ENCODE data around the gene TCF4. TPM values are rescaled to one million over a fixed set of nuclear protein-coding genes. Genes with fewer than 3 reads are reported as not detected.

The TCF4 gene
- total RNA-seq, 4 donors from 2014 or later: 58.0 to 84.3 (median 68.1) TPM

- H3K4me1 ChIP-seq: peaks cover 0 to 8% (median 3%) of the 10 kb centered on the region in 4 donors
- 100% methylated on average over 1 of the region's 1 CpG for WGBS
- DNase-seq (ENCODE audit: extremely low spot score): no peak
- H3K36me3 ChIP-seq: no peaks in the 10 kb centered on the region
- no peak for TF ChIP-seq CTCF (IDR thresholded peaks at IDR 0.05)
- TF ChIP-seq POLR2AphosphoS5 (IDR thresholded peaks at IDR 0.05): no peak
- TF ChIP-seq EP300 (IDR thresholded peaks at IDR 0.05): no peak
- no peak for TF ChIP-seq POLR2A (IDR thresholded peaks at IDR 0.05; ENCODE audit: low read depth)
- H3K27ac ChIP-seq (replicated peaks in 1 of 4): no peak overlapping the region
- no peaks in the 10 kb centered on the region for H3K27me3 ChIP-seq
- no peak overlapping the region for H3K4me3 ChIP-seq
- H3K9me3 ChIP-seq: no peaks in the 10 kb centered on the region
- intact Hi-C loops (cut with DNase I): no loop called here
Observed at GRCh38 chr18:55494441-55494840, 93.6 kb downstream of the TCF4 start.

GRCh38 chr18:55491616-55492015 is 96.4 kb downstream of the TCF4 start:
- no peaks in the 10 kb centered on the region for H3K27me3 ChIP-seq
- intact Hi-C loops (cut with DNase I): no loop called here
- H3K36me3 ChIP-seq: no peaks in the 10 kb centered on the region
- no peak overlapping the region for H3K27ac ChIP-seq (replicated peaks in 1 of 4)
- peaks cover 5 to 8% (median 6%) of the 10 kb centered on the region in 4 donors for H3K4me1 ChIP-seq
- H3K4me3 ChIP-seq: no peak overlapping the region
- WGBS: 67% methylated on average over 4 of the region's 4 CpGs
- no peaks in the 10 kb centered on the region for H3K9me3 ChIP-seq
- no peak for DNase-seq (ENCODE audit: extremely low spot score)
- no peak for TF ChIP-seq CTCF (IDR thresholded peaks at IDR 0.05)
- no peak for TF ChIP-seq POLR2AphosphoS5 (IDR thresholded peaks at IDR 0.05)
- TF ChIP-seq EP300 (IDR thresholded peaks at IDR 0.05): no peak
- TF ChIP-seq POLR2A (IDR thresholded peaks at IDR 0.05; ENCODE audit: low read depth): no peak

GRCh38 chr18:55489034-55489986 is 98.7 kb downstream of the TCF4 start:
- H3K27ac ChIP-seq (replicated peaks in 1 of 4): no peak overlapping the region
- no peaks in the 10 kb centered on the region for H3K27me3 ChIP-seq
- H3K36me3 ChIP-seq: no peaks in the 10 kb centered on the region
- H3K4me1 ChIP-seq: peaks cover 5 to 13% (median 9%) of the 10 kb centered on the region in 4 donors
- H3K4me3 ChIP-seq: no peak overlapping the region
- DNase-seq (ENCODE audit: extremely low spot score): no peak
- intact Hi-C loops (cut with DNase I): no loop called here
- TF ChIP-seq POLR2A (IDR thresholded peaks at IDR 0.05; ENCODE audit: low read depth) (no peak), POLR2AphosphoS5 (IDR thresholded peaks at IDR 0.05) (no peak)
- 67% methylated on average over 10 of the region's 10 CpGs for WGBS
- no peaks in the 10 kb centered on the region for H3K9me3 ChIP-seq

GRCh38 chr18:55488473-55488872 is 99.5 kb downstream of the TCF4 start:
- 68% methylated on average over 2 of the region's 2 CpGs for WGBS
- intact Hi-C loops (cut with DNase I): no loop called here
- Histone ChIP-seq H3K27ac (replicated peaks in 1 of 4) (no peak overlapping the region), H3K27me3 (no peaks in the 10 kb centered on the region), H3K9me3 (no peaks in the 10 kb centered on the region), H3K4me3 (no peak overlapping the region), H3K36me3 (no peaks in the 10 kb centered on the region), H3K4me1 (peaks cover 5 to 13% (median 9%) of the 10 kb centered on the region in 4 donors)
- no peak for DNase-seq (ENCODE audit: extremely low spot score)
- TF ChIP-seq CTCF (IDR thresholded peaks at IDR 0.05): no peak
- TF ChIP-seq POLR2AphosphoS5 (IDR thresholded peaks at IDR 0.05): no peak
- TF ChIP-seq POLR2A (IDR thresholded peaks at IDR 0.05; ENCODE audit: low read depth): no peak
- no peak for TF ChIP-seq EP300 (IDR thresholded peaks at IDR 0.05)

GRCh38 chr18:55487997-55488396 is 100.0 kb downstream of the TCF4 start:
- TF ChIP-seq POLR2AphosphoS5 (IDR thresholded peaks at IDR 0.05) (no peak), POLR2A (IDR thresholded peaks at IDR 0.05; ENCODE audit: low read depth) (no peak), CTCF (IDR thresholded peaks at IDR 0.05) (no peak), EP300 (IDR thresholded peaks at IDR 0.05) (no peak)
- H3K4me1 ChIP-seq: peaks cover 5 to 13% (median 9%) of the 10 kb centered on the region in 4 donors
- H3K9me3 ChIP-seq: no peaks in the 10 kb centered on the region
- no peak overlapping the region for H3K4me3 ChIP-seq
- H3K27ac ChIP-seq (replicated peaks in 1 of 4): no peak overlapping the region
- H3K27me3 ChIP-seq: no peaks in the 10 kb centered on the region
- DNase-seq (ENCODE audit: extremely low spot score): no peak
- intact Hi-C loops (cut with DNase I): no loop called here
- 84% methylated on average over 4 of the region's 4 CpGs for WGBS
- H3K36me3 ChIP-seq: no peaks in the 10 kb centered on the region
